ENCODE measurements around the gene SMIM14.

Gene SMIM14

DNA sequence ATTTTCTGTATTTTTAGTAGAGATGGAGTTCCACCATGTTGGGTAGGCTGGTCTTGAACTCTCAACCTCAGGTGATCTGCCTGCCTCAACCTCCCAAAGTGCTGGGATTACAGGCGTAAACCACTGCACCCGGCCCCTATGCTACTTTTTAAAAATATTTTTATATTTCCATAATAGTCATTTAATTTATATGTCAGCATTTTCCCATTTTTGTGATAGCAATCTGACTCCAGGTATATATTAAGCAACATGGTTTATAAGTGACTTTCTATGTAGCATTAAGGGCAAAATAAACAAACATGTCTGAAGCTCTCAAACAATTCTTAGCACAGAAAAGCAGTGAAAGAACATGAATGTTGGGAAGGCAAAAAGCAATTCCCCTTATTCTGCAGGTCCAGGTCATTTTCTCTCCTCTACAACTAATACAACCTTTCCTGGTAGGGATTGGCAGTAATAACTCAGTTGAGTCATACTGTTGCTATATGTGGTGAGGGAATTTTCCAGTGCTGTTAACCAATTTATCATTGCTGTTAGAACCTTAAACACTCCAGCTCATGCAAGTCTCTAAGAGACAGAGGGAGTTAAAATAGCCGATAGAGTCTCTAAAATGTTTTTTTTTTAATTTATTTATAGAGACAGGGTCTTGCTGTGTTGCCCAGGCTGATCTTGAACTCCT is 24.0 kb downstream of the SMIM14 start:
- DNase-seq = no peak
- intact Hi-C loops (cut with DNase I) = no loop called here

DNA sequence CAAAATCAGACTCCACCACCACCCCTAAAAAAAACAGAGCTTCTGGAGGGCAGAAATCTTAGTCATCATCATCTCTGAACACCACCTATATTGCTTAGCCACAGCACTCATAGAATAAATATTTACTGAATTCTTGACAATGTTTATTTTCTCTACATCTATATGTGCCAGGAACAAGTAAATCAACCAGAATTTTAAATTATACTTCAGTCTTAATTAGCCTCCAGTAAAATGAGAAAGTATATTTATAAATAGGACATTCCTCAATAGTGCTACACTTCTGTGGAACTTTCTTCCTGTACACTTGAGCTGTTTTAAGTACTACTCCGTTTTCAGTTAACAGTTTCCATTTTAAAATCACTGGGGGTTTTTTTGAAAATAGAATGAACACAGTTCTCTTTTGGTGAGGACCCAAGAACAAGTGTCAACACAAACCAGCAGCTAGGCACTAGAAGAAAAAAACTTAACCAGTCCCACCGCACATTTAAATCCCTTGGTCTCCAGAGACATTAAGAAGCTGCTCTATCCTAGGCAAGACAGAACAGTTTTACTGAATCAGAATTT is 25.5 kb downstream of the SMIM14 start:
- no peak for DNase-seq
- intact Hi-C loops (cut with DNase I) = no loop called here

DNA sequence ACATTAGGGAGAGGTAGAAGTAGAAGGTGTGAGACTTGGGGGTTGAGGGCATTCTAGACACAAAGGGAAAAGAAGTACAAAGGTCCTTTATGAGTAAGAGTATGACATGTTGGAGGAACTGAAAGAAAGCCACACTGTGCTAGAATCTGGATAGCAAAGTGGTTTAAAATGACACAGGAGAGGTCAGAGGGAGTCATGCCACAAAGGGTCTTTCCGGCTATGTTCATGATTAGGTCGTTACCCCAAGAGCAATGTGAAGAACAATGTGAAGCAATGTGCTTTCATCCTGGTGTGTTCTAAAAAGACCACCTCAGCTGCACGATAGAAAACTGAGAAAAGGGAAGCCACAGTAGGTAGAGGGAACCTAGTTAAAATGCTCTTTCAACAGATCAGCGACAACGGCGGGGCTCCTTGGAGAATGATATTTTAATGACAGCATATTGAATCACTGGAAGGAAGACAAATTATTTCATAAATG is 29.2 kb downstream of the SMIM14 start:
- intact Hi-C loops (cut with DNase I) = no loop called here
- DNase-seq = peak in 2 of 42 donors; percentile 8 to 22

DNA sequence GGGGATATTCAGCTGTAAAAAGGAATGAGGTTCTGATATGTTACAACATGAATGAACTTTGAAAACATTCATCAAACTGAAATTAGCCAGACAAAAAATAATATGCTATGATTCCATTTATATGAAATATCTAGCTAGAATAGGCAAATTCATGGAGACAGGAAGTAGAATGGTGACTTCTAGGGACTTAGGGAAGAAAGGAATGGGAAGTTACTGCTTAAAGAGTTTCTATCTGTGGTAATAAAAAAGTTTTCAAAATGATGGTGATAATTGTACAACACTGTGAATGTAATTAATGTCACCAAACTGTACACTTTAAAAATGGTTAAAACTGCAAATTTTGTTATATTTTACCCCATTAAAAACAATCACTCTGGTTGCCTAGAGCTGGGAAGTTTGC is 30.2 kb downstream of the SMIM14 start:
- no peak for DNase-seq
- intact Hi-C loops (cut with DNase I) = no loop called here

- no peak for DNase-seq
- intact Hi-C loops (cut with DNase I) = no loop called here
Observed at GRCh38 chr4:39606747-39607146, 31.9 kb downstream of the SMIM14 start.

DNA sequence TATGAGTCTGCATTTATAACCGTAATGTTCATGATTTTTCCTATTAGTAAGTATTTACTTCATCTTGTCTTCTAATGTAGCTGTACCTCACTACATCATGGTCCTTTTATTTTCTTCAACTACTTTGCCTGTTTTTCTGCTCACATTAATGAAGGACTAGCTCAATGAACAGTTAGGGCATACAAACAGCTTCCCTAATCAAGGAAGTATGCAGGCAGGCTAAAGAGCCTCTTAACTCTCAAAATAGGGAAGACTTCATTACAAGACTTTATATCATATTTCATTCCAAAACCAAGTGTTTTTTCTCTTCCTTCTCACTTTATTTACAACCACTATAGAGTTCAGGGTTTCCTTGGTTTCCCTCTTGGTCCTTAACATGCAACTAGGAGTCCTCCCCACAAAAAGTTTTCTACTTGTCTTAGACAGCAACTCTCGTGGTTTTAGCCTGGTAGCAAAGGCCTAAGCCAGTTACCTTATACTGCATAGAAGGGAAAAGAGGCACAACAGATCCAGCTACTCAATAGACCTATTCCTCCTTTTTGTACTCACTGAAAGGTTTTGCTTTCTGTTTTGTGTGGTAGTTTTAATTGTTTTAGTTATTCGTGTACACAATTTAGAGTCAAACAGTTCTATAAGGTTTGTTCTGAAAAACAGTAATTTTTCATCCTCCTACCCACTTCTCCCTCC is 40.8 kb downstream of the SMIM14 start:
- no peak for DNase-seq
- intact Hi-C loops (cut with DNase I) = no loop called here

DNA sequence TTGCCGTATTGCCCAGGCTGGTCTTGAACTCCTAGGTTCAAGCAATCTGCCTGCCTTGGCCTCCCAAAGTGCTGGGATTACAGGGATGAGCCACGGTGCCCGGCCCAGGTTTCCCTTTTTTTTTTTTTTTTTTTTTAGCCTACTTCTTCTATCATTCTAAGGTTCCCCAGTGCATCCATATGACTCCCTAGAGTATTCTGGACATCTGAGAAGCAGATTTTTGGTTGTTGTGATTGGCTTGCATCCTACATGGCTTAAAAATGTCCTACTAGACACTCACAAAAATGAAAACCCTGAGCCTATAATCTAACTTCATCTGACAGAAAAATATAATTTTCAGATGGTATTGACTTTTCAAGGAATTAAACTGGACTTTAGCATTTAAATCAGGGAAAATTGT is 41.7 kb downstream of the SMIM14 start:
- intact Hi-C loops (cut with DNase I) = no loop called here
- DNase-seq = no peak

GRCh38 chr4:39591290-39591689 is 47.4 kb downstream of the SMIM14 start:
- DNase-seq = no peak
- intact Hi-C loops (cut with DNase I) = no loop called here

DNA sequence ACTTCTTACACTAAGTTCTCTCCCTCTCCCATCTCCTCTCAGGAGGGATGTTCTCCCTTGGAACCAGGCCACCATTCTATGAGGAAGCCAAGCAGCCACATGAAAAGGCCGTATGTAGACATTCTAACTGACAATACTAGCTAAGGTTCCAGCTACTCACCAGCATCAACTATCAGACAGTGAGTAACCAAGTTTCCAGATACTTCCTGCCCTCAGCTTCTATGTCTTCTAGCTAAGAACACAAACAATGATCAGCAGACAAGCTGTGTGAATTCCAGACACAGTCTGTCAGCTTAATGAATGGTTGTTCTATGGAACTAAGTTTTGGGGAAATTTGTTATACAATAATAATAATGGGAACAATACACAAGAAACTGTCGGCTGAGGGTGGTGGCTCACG is 50.8 kb downstream of the SMIM14 start:
- DNase-seq = no peak
- intact Hi-C loops (cut with DNase I) = no loop called here

DNA sequence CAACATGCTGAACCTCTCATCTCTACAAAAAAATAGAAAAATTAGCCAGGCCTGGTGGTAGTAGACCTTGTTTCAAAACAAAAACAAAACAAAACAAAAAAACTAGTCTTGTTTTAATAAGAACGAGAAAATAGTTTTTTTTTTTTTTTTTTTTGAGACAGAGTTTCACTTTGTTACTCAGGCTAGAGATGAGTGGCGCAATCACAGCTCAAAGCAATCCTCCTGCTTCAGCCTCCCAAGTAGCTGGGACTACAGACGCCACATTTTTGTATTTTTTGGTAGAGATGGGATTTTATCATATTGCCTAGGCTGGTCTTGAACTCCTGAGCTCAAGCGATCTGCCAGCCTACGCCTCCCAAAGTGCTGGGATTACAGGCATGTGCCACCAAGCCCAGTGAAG is 63.7 kb downstream of the SMIM14 start:
- intact Hi-C loops (cut with DNase I) = no loop called here
- no peak for DNase-seq

GRCh38 chr4:39571504-39571903 is 67.2 kb downstream of the SMIM14 start:
- DNase-seq = no peak
- intact Hi-C loops (cut with DNase I) = no loop called here

GRCh38 chr4:39571054-39571453 is 67.6 kb downstream of the SMIM14 start:
- no peak for DNase-seq
- intact Hi-C loops (cut with DNase I) = no loop called here

DNA sequence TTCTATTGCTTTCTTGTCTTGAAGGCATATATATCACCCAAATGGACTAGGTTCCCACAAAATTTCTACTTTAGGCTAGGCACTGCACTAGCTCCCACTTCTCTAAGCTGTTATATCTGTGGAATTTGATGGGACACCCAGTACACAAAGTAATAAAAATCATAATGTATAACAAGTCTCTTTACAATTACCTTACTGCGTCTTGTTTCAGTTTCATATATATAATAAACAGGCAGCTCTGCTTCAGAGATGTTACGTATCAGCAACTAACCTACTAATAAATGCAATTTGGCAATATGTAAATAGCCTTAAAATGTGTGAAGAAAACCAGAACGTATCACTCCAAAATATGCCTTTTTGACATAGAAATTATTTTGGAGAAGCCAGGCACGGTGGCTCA is 69.5 kb downstream of the SMIM14 start:
- intact Hi-C loops (cut with DNase I) = no loop called here
- no peak for DNase-seq

DNA sequence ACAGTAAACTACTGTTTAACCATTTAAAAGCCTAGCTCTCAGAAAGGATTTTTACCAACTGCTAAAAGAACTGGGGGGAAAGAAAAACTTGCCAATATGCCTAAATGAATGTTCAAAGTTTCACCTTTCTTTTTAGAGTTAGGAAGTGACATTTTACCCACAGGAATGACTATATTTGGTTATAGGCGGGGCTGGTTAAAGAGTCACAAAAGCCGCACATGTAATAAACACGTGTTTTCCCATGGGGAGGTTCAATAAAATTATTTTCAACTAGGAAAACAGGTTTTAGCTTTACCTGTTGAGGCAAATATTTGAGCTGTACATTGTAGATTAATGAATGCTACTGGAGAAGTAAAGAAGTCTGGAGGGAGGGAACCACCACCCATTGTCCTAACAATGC is 69.9 kb downstream of the SMIM14 start:
- no peak for DNase-seq
- intact Hi-C loops (cut with DNase I) = no loop called here

GRCh38 chr4:39565878-39566600 is 72.6 kb downstream of the SMIM14 start:
- DNase-seq = peak in 1 of 42 donors; percentile 8
- intact Hi-C loops (cut with DNase I) = no loop called here

DNA sequence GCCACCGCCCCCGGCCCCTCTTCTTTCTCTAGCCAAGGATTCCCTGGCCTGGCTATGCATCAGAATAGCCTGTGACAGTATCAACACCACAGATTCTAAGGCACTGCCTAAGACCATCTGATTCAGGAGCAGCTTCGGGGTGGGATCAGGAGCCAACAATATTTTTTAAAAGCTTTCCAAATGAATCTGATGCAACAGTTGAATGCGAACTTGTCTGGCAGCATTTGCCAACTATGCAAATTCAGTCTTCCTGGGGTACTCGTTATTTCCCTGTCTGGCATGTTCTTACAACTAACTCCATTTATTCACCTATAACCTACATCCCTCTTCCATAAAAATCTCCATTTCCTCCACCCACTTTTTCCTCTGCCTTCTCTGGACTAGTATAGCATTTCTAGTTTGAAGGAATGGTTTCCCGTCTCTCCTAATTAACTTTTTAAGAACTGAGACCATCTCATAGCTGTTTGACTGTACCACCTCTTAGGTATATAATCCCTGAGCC is 75.3 kb downstream of the SMIM14 start:
- intact Hi-C loops (cut with DNase I) = no loop called here
- peak in 1 of 42 donors; percentile 18 for DNase-seq

GRCh38 chr4:39562792-39563191 is 75.9 kb downstream of the SMIM14 start:
- intact Hi-C loops (cut with DNase I) = no loop called here
- DNase-seq = peak in 1 of 42 donors; percentile 3

GRCh38 chr4:39559626-39560025 is 79.0 kb downstream of the SMIM14 start:
- no peak for DNase-seq
- intact Hi-C loops (cut with DNase I) = no loop called here

DNA sequence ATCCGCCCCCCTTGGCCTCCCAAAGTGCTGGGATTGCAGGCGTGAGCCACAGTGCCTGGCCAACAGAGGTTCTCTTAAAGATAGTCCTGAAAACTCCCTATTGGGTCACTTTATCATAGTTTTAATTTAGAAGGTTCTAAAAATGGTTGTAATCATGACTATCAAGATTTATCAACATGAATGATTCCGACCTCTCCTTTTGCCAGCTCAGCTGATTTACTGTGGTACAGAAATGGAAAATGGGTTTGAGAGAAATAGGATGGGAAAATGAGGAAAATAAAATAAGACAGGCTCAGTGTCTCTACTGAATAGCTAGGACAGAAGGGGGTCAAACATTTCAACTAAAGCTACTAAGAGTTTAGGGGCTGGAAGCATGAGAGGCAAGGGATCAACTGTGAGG is 83.2 kb downstream of the SMIM14 start:
- no peak for DNase-seq
- intact Hi-C loops (cut with DNase I) = no loop called here

Measured in head of caudate nucleus (tissue), 42 donors.